PC-3 (cell line): ENCODE results near the gene DISC1.

Experiments
- EZH2 ChIP-seq: fragments of 300-600 bp; sonication (generic); IDR thresholded peaks from one replicate; pipeline ENCODE4 v1.6.1; 2017; ENCODE audit warnings: antibody characterized with exemption, mild to moderate bottlenecking, low read length; ENCODE audit not compliant: unreplicated experiment
- EZH2phosphoT487 ChIP-seq: fragments of 300-600 bp; sonication (generic); IDR thresholded peaks from 2 replicates; pipeline ENCODE4 v1.6.1; 2018; ENCODE audit warnings: mild to moderate bottlenecking, antibody characterized with exemption, low read length, borderline replicate concordance
- TF ChIP-seq, protein P1 (sequence below): fragments of 300-600 bp; sonication (generic); conservative IDR thresholded peaks from 2 replicates; pipeline ENCODE4 v1.5.1; 2017; ENCODE audit warnings: antibody characterized with exemption, low read depth, mild to moderate bottlenecking, low read length

DNA sequence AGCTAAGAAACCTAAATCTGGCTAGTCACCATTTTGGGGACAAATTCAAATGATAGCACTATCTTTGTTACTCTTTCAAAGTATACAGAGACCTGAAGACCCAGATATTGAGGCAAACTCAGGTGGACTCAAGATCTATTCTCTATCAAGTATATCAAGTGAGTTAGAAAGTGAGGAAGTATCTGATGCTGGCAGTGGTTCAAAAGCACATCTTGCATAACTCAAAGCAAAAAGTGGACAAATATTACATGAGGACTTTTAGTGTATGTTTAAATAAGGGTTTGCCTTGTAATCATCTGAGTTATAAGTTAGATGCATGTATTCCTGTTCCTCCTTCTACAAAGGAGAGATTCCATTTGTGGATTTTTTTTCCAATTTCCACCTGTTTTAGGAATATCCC lies 338.4 kb downstream of the DISC1 start:
- TF ChIP-seq, protein P1, sequence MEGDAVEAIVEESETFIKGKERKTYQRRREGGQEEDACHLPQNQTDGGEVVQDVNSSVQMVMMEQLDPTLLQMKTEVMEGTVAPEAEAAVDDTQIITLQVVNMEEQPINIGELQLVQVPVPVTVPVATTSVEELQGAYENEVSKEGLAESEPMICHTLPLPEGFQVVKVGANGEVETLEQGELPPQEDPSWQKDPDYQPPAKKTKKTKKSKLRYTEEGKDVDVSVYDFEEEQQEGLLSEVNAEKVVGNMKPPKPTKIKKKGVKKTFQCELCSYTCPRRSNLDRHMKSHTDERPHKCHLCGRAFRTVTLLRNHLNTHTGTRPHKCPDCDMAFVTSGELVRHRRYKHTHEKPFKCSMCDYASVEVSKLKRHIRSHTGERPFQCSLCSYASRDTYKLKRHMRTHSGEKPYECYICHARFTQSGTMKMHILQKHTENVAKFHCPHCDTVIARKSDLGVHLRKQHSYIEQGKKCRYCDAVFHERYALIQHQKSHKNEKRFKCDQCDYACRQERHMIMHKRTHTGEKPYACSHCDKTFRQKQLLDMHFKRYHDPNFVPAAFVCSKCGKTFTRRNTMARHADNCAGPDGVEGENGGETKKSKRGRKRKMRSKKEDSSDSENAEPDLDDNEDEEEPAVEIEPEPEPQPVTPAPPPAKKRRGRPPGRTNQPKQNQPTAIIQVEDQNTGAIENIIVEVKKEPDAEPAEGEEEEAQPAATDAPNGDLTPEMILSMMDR, result no peak
- TF ChIP-seq EZH2 (no peak), EZH2phosphoT487 (no peak)
